K562 (cell line): ENCODE data around the gene CCDC167. TPM values are rescaled to one million over a fixed set of nuclear protein-coding genes. Genes with fewer than 3 reads are reported as not detected.

Source experiments
- CAMTA2 ChIP-seq: fragments of 250-450 bp; sonication (Bioruptor Pico); conservative IDR thresholded peaks from 2 replicates; pipeline ENCODE4 v1.5.1; 2022
- CEBPG ChIP-seq, 3 experiments: fragments of 200-800 bp in 1 of 3; sonication (Bioruptor generic) in 1 of 3; sonication (generic) in 1 of 3; formaldehyde crosslinking in 1 of 3; IDR thresholded peaks in 2 of 3; conservative IDR thresholded peaks in 1 of 3; 2 replicates each; pipeline versions ENCODE4 v1.6.1 to v1.8.0; 2016 to 2022; ENCODE audit warnings: missing compliant biosample characterization in 2 of 3, missing genetic modification characterization in 2 of 3, mild to moderate bottlenecking in 1 of 3, missing genetic modification reagents in 1 of 3
- DNMT1 ChIP-seq: fragments of 450-650 bp; IDR thresholded peaks from 2 replicates; pipeline ENCODE4 v1.6.1; 2016; ENCODE audit warnings: antibody characterized with exemption, mild to moderate bottlenecking
- E2F1 ChIP-seq: sonication (generic); formaldehyde crosslinking; IDR thresholded peaks from 2 replicates; pipeline ENCODE4 v1.8.1; 2023; ENCODE audit warnings: mild to moderate bottlenecking, missing genetic modification reagents, moderate library complexity
- EGR1 ChIP-seq: fragments of 450-650 bp; conservative IDR thresholded peaks from 2 replicates; pipeline ENCODE4 v1.6.1; 2017; ENCODE audit warnings: mild to moderate bottlenecking
- HCFC1 ChIP-seq: IDR thresholded peaks from 2 replicates; pipeline ENCODE4 v1.6.1; 2012; ENCODE audit warnings: low read depth, low read length, improper control_type of control experiment
- HOXB6 ChIP-seq: fragments of 250-450 bp; sonication (Bioruptor Pico); IDR thresholded peaks from 2 replicates; pipeline ENCODE4 v1.5.1; 2022; ENCODE audit warnings: mild to moderate bottlenecking, borderline replicate concordance
- KAT2B ChIP-seq: IDR thresholded peaks from one replicate; pipeline ENCODE4 v1.6.1; 2012; ENCODE audit warnings: low read depth, mild to moderate bottlenecking, control low read depth, inconsistent platforms, low read length, moderate library complexity
- KAT8 ChIP-seq: fragments of 450-650 bp; IDR thresholded peaks from 2 replicates; pipeline ENCODE4 v1.6.1; 2016; ENCODE audit warnings: low read depth, mild to moderate bottlenecking
- MCM3 ChIP-seq: fragments of 450-650 bp; IDR thresholded peaks from 2 replicates; pipeline ENCODE4 v1.6.1; 2016
- PHF20 ChIP-seq: fragments of 450-650 bp; IDR thresholded peaks from 2 replicates; pipeline ENCODE4 v1.6.1; 2018; ENCODE audit not compliant: partially characterized antibody
- PHF8 ChIP-seq: fragments of 200-600 bp; sonication (generic); IDR thresholded peaks from 2 replicates; pipeline ENCODE4 v1.6.1; 2012; ENCODE audit warnings: mixed run types, mild to moderate bottlenecking, inconsistent platforms, low read length, moderate library complexity, borderline replicate concordance
- POLR3G ChIP-seq: IDR thresholded peaks from 2 replicates; pipeline ENCODE4 v1.6.1; 2011; ENCODE audit not compliant: insufficient read length, insufficient replicate concordance; ENCODE audit errors: extremely low read depth
- SMARCA4 ChIP-seq: fragments of 450-650 bp; IDR thresholded peaks from 2 replicates; pipeline ENCODE4 v1.6.1; 2016
- SMARCA5 ChIP-seq: fragments of 450-650 bp; IDR thresholded peaks from 2 replicates; pipeline ENCODE4 v1.6.1; 2016
- TEAD4 ChIP-seq, 2 experiments: sonication (generic) in 1 of 2; formaldehyde crosslinking in 1 of 2; IDR thresholded peaks; 2 replicates each; pipeline versions ENCODE4 v1.6.1 to v1.8.0; 2012 to 2022; ENCODE audit warnings: borderline replicate concordance in 1 of 2, inconsistent platforms in 1 of 2, low read length in 1 of 2, mild to moderate bottlenecking in 1 of 2, missing genetic modification reagents in 1 of 2
- ZNF175 ChIP-seq: fragments of 200-800 bp; sonication (Bioruptor generic); IDR thresholded peaks from 2 replicates; pipeline ENCODE4 v1.6.1; 2016; ENCODE audit warnings: low read depth, mild to moderate bottlenecking, missing genetic modification characterization, missing compliant biosample characterization
- ZNF197 ChIP-seq: fragments of 200-800 bp; sonication (Bioruptor generic); IDR thresholded peaks from 2 replicates; pipeline ENCODE4 v1.6.1; 2016; ENCODE audit warnings: low read depth, missing genetic modification characterization, missing compliant biosample characterization
- ZNF239 ChIP-seq: fragments of 250-450 bp; sonication (Bioruptor Pico); IDR thresholded peaks from 2 replicates; pipeline ENCODE4 v1.4.0; 2020; ENCODE audit warnings: mild to moderate bottlenecking
- ZNF24 ChIP-seq: fragments of 450-650 bp; IDR thresholded peaks from 2 replicates; pipeline ENCODE4 v1.6.1; 2016
- ZNF699 ChIP-seq: fragments of 250-450 bp; sonication (Bioruptor Pico); IDR thresholded peaks from 2 replicates; pipeline ENCODE4 v1.8.0; 2021; ENCODE audit warnings: mild to moderate bottlenecking, moderate library complexity; ENCODE audit not compliant: insufficient replicate concordance
- ZNF764 ChIP-seq: fragments of 250-450 bp; sonication (Bioruptor Pico); IDR thresholded peaks from 2 replicates; pipeline ENCODE4 v1.4.0; 2020; ENCODE audit warnings: low read depth, mild to moderate bottlenecking, moderate library complexity
- polyA plus RNA-seq, 8 experiments: library from polyadenylated mRNA; depleted of rRNA in 4 of 8; stranded (reverse) in 5 of 8; unstranded in 3 of 8; fragments of >200 nt; fragmentation: Nextera tagmentation in 2 of 8; fragmentation: Illumina TruSeq in 1 of 8; extraction: Ambion mirVana in 2 of 8; extraction: Trizol in 1 of 8; gene quantifications; 2 replicates each; pipeline versions ENCODE4 v1.2.1 to v1.2.3, GENCODE V29; 2011 to 2014; ENCODE audit warnings: inconsistent platforms in 1 of 8, missing spikeins in 1 of 8
- total RNA-seq, 7 experiments: library from RNA; depleted of rRNA in 6 of 7; stranded (reverse); fragments of >200 nt in 6 of 7; fragmentation: Illumina TruSeq in 2 of 7; extraction: Trizol in 2 of 7; gene quantifications; 2 replicates each; pipeline versions ENCODE4 v1.2.1 to v1.2.3, GENCODE V29; 2011 to 2021; ENCODE audit warnings: low replicate concordance in 1 of 7
- TF ChIP-seq, protein P1 (sequence below): conservative IDR thresholded peaks from 2 replicates; pipeline ENCODE4 v1.6.1; 2011; ENCODE audit warnings: low read depth, mild to moderate bottlenecking, low read length; ENCODE audit not compliant: control insufficient read depth
- TF ChIP-seq, protein P2 (sequence below): fragments of 450-650 bp; IDR thresholded peaks from 2 replicates; pipeline ENCODE4 v1.6.1; 2016; ENCODE audit warnings: antibody characterized with exemption

CCDC167 gene
- total and polyA plus RNA-seq, 9 of the 15 experiments (the other 6 are each of a cell fraction or from before 2014, with no cell fraction given), result 26.0 to 114 (median 45.2) TPM

DNA sequence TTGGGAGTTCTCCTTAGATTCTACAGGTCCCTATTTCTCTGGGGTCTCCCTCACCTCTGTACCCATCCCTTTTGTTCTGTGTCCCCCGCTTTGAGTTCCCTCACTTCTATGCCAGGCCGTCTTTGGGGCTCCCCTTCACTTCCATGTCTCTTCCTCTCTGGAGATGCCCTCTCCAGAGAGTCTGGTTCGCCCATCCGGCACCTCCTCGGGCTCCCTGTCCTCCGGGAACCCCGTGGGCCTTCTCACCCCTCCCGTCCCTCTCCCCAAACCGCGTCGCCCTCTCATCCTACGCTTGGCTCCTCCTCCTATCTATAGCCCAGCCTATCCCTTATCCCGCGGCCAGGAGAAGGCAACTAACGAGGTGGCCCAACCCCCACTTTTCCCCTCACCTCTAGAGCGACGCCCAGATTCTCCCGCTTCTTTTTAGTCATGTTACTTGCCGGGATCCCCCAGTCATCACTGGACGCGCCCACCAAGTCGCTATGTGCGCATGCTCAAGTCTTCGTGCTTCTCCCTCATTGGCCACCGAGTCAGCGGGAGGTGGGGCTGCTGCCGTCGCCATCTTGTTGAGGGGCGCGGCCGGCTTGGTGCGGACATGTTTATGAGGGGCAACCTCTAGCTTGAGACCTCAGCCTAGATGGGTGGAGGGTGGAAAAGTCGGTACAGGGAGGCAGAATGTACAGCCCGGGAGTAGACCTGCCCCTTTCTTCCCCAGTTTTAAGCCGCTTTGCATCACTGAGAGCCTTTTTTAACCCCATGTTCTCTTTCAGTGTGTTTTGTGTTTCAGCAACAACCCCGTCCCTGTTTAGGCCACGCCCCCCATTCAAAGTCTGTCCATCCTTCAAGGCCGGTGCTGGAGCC lies at the start of gene CCDC167 (continued):
- TF ChIP-seq, protein P1, sequence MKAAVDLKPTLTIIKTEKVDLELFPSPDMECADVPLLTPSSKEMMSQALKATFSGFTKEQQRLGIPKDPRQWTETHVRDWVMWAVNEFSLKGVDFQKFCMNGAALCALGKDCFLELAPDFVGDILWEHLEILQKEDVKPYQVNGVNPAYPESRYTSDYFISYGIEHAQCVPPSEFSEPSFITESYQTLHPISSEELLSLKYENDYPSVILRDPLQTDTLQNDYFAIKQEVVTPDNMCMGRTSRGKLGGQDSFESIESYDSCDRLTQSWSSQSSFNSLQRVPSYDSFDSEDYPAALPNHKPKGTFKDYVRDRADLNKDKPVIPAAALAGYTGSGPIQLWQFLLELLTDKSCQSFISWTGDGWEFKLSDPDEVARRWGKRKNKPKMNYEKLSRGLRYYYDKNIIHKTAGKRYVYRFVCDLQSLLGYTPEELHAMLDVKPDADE, result peak; percentile 31; the same call in 1 of the 2 replicates
- no peak for TF ChIP-seq SMARCA5
- no peak for TF ChIP-seq ZNF699 (CRISPR knock-in tag)
- no peak for TF ChIP-seq ZNF24
- no peak for TF ChIP-seq POLR3G
- TF ChIP-seq ZNF175 (CRISPR knock-in tag), result no peak
- peak; percentile 98 for TF ChIP-seq E2F1 (CRISPR knock-in tag)
- TF ChIP-seq KAT2B, result no peak
- TF ChIP-seq MCM3, result no peak
- no peak for TF ChIP-seq ZNF764 (CRISPR knock-in tag)
- no peak for TF ChIP-seq SMARCA4
- peak; percentile 84; the same call in 1 of the 2 replicates for TF ChIP-seq PHF8
- no peak for TF ChIP-seq HOXB6
- TF ChIP-seq DNMT1, result 0 out of 2 replicates have a peak, but pooled peaks have one; percentile 57
- 0 out of 2 replicates have a peak, but pooled peaks have one; percentile 29 for TF ChIP-seq EGR1
- TF ChIP-seq ZNF239 (CRISPR knock-in tag), result no peak
- TF ChIP-seq, protein P2, sequence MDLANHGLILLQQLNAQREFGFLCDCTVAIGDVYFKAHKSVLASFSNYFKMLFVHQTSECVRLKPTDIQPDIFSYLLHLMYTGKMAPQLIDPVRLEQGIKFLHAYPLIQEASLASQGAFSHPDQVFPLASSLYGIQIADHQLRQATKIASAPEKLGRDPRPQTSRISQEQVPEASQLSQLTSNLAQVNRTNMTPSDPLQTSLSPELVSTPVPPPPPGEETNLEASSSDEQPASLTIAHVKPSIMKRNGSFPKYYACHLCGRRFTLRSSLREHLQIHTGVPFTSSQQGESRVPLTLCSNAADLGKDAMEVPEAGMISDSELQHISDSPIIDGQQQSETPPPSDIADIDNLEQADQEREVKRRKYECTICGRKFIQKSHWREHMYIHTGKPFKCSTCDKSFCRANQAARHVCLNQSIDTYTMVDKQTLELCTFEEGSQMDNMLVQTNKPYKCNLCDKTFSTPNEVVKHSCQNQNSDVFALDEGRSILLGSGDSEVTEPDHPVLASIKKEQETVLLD, result peak; percentile 95
- peak; percentile 89 for TF ChIP-seq HCFC1
- TF ChIP-seq ZNF197 (CRISPR knock-in tag), result no peak
- TF ChIP-seq CAMTA2, result no peak
- peak; percentile 79 for TF ChIP-seq PHF20
- TF ChIP-seq KAT8, result no peak
- no peak for TF ChIP-seq TEAD4 (IDR thresholded peaks at IDR 0.05; ENCODE audit: low read length)
- TF ChIP-seq TEAD4 (CRISPR knock-in tag; IDR thresholded peaks at IDR 0.05; ENCODE audit: borderline replicate concordance), result no peak
- no peak for TF ChIP-seq CEBPG (CRISPR knock-in tag; IDR thresholded peaks at IDR 0.05)
- TF ChIP-seq CEBPG (tag; conservative IDR thresholded peaks at IDR 0.05 in 1 of 2, IDR thresholded peaks at IDR 0.05 in 1 of 2), result no peak
